A172 (cell line): ENCODE results near the gene CYP26B1. TPM values are rescaled to one million over a fixed set of nuclear protein-coding genes. Genes with fewer than 3 reads are reported as not detected.
A peak's percentile ranks its signal among the peaks of the same experiment; 100 is the strongest.

Source experiments
- DNase-seq: peaks from one replicate; pipeline ENCODE4 v3.0.0-alpha.2; 2015; ENCODE audit warnings: low spot score
- total RNA-seq: library from RNA; depleted of rRNA; stranded (reverse); fragments of >200 nt; shearing (Covaris generic); gene quantifications from 2 replicates; pipeline ENCODE4 v1.2.3, GENCODE V29; 2014

Gene CYP26B1
- total RNA-seq, 1 experiment from 2014 or later: 0.02 TPM

DNA sequence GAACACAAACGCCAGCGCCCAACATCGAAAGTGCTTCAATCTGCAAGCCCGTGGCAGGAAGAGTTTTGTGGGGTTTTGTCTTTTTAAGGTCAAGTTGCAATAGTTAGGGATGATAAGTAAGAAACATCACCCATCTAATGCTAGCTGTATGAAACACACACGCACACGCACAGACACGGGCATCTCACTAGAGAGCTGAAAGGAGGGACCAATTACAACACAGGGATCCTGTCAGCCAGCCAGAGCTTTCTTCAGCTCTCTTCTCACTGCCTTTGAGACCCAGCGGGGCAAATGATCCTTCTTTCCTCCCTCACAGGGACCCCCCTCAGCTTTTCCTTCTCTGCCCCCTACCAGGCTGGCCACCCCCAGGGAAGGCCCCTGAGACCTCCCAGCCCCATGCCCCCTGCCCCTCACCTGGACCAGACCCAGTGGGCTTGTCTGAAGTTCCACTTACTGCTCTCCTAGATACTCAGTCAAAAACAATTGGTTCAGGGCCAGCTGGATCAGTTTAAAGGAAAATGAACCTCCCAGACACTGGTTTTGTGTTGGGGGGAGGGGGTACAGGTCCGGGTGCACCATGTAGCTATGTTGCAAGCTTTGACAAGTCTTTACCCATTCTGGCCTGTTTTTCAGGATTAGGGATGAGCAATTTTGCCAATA is 17.9 kb downstream of the CYP26B1 start:
- DNase-seq: no peak

DNA sequence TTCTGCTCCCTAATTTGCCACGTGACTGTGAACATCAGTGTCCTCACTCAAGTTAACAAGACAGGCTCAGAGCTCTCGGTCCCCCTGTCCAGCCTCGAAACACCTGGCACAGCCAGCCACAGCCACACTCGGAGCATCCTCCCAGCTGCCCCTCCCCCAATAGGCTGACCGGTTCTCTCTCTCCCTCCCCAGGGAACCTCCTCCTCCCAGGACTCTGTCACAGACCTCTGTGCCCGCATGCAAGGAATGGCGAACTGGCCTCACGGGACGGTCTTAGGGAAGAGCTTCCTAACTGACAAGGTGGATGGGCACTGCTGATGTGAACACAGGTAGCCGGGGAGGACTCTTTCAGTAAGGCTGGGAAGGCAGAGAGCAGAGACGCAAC is 18.8 kb downstream of the CYP26B1 start:
- no peak for DNase-seq

DNA sequence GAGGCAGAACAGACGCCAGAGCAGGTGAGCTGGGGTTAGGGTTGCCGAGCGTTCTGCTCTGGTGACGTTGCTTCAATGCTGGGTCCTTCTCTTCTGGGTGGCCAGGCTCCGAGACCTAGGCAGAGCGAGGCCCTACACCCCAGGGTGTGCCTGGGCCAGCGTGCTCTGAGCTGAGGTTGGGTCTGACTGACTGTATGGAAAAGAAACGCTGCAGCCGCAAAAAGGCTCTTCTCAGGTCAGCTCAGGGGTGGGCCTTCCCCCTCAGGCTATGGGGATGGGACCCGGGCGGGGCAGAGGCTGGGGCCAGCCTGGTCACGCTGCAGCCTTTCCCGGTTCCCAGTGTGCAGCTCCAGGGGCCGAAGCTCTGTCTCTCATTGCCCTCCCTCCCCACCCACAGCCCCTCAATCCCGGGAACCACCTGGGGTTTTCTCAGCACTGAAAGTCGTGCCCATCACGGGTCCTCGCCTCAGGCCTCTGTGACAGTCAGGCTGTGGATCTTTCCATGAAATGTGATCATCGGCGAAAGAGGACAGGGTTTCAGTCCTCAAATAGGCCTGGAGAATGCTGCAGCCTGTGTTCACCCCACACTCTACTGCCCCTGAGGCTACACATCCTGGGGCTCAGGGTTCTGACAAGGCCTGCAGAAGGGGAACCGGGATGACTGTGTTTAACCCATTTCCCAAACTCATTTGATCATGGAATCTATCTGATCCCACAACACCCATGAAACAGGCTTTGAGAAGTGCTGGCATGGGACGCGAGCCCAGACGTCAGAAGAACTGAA is 19.4 kb downstream of the CYP26B1 start:
- DNase-seq: no peak

DNA sequence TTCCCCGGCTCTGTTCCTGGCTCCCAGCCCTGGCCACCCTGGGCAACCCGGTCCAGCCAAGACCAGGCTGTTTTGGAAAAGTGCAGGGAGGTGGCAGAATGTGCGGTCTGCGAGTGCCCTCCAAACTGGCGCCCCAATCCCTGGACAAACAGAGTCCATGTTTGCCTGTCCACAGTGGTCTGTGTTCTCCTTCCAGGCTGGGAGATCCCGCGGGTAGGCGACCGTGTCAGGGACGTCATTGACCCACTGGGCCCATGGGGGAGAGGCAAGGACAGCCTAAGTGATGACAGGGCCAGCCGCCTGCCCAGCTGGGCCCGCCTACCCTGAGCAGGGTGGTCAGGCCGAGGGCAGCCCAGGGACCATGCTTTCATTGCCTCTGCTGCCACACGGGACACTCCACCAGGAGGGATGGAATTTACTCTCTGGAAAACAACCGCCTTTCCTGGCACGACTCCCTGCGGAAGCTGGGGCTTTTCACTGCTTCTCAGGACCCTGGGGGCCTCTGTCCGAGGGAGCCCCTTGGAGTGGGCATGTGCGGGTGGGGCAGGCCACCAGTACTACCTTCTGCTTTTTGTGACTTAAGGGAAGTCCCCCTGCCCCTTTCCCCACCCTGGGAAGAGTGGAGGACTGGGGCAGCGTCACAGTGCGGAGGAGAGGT is 20.1 kb downstream of the CYP26B1 start:
- no peak for DNase-seq

DNA sequence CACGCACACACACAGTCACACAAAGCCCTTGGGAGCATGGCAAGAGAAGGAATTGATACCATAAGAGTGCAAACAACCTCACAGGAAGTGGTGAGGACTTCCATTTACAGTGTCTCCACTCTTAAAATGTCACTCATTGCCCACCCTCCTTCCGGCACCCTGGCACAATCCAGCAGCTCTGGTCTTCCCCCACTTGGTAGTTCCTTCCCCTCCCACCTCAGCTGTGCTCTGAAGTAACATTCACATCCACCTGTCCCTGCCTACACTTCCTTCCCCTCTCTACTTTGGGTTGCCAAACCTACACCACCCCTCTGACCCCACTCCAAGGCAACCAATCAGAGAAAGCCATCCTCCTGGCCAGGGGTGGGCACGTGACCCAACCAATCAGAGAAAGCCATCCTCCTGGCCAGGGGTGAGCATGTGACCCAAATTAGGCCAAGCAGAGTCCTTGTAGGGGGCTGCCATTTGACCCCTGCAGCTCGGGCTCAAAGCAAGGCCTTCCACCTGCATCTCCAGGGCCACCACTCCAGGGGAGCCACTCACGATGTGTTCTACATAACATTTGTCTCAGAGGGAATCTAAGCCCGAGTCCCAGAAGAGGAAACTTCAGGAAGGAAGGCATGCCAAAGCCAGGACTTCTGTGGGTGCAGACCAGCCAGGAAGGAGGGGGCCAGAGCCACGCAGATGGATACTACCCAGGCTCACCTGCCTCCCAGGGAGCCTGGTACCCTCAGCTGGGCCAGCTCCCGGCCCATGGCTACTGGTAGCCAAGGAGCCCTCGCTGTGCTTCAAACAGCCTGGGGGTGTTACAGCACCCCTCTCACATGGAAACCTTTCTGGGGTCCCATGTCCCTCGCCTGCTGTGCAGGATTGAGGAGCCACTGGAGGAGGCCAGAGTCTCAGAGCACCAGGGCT is 21.2 kb downstream of the CYP26B1 start:
- no peak for DNase-seq

DNA sequence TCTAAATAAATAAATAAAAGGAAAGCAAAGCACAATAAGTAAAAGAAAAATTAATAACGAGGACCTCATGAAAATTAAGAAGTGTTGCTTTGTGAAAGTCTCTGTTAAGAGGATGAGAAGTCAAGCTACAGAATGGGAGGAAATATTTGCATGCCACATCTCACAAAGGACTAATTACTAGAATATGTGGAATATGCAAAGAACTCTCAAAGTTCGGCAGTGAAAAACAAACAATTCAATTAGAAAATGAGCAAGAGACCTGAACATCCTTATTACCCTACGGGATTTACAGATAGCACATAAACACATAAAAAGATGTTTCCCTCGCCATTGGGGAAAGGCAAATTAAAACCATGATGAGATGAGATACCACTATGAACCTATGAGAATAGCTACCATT is 23.3 kb downstream of the CYP26B1 start:
- no peak for DNase-seq

DNA sequence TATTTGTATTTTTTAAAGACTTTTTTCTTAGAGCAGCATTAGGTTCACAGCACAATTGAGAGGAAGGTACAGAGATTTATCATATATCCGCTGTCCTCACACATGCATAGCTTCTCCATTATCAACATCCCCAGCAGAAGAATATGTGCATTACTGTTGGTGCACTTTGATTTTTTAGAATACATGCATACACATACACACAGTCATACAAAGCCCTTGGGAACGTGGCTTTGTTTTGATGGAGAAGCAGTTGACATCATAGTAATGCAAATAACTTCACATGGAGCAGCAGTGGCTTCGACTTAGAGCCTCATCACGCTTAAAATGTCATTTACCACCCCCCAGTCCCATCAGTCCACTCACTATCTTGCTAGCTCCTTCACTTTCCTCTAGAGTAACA is 26.5 kb downstream of the CYP26B1 start:
- no peak for DNase-seq

DNA sequence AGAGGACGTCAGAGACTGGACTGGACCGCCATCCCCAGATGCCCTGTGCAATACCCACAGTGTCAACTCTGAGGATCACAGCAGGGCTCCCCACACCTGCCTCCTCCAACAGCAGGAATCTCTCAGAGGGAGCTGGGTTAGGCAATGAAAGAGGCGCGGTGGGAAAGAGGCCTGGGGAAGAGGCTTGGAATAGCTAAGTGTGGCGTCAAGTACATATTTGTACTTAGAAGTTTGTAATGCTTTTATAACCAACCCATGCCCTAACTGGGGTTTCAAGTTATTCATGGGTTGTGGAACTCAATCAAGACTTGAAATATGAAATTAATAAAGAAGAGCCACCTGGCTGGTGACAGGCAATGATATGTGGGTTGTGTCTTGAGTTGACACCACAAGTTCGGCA is 28.7 kb downstream of the CYP26B1 start:
- no peak for DNase-seq

DNA sequence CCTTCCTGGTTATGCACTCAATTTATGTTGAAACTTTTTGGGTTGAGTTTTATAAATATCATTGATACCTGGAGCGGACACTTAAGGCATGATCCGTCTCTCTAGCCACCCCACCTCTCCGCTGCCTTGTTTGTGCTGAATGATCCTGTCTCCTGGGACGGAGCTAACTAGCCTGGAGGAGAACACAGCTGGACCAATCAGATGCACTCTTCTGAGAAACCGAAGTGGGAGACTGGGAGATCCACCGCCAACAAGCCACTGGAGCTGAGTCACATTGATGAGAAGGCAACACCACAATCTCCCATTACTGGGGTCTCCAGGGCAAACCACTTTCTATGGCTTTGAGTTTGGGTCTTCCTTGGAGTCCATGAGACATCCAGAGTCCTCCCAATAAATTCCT is 29.3 kb downstream of the CYP26B1 start:
- DNase-seq: no peak

DNA sequence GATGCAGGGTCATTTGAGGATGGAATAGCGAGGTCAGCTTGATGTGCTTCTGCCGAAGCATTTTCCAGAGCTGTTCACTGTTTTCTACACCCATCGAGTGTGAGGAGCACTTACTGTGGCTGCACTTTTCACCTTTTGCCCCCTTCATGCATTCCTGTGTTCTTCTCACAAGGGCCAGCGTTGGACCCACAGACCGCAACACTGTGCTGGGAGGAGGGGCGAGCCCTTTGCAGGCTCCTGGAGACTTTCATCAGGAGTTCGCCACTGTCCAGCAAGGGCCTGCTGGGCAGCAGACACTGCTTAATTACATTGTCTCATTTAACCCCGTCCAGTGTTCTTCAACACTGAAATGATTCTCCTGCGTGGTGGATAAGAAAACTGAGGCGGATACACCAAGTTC is 29.9 kb downstream of the CYP26B1 start:
- DNase-seq: no peak

DNA sequence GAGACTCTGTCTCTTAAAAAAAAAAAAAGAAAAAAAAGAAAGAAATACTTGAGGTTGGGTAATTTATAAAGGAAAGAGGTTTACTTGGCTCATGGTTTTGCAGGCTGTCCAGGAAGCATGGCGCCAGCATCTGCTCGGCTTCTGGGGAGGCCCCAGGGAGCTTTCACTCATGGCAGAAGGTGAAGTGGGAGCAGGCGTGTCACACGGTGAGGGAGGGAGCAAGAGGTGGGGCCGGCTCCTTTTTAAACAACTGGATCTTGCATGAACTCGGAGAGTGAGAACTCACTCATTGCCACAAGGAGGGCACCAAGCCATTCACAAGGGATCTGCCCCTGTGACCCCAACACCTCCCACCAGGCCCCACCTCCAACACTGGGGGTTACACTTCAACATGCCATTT is 30.6 kb downstream of the CYP26B1 start:
- DNase-seq: no peak

DNA sequence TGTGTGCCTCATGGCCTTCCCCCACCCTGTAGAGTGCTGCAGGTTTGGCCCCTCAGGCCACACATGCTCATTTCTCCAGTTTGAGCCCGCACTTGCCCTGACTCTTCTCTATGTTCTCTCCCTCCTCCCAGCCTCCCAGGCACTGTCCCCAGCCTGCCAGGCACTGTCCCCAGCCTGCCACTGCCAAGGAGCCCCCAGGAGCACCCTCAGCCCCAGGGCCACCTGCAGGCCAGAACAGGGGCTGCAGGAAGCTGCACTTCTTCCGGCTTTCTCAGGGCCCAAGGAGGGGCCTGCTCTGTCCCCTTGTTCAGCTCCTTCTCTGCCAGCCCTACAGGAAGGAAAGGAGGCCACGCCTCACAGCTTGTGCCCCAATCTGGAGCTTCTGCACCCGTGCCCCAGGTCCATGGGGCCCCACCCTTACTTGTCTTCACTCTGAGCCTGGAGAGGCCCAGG is 31.6 kb downstream of the CYP26B1 start:
- peak; percentile 78 for DNase-seq

DNA sequence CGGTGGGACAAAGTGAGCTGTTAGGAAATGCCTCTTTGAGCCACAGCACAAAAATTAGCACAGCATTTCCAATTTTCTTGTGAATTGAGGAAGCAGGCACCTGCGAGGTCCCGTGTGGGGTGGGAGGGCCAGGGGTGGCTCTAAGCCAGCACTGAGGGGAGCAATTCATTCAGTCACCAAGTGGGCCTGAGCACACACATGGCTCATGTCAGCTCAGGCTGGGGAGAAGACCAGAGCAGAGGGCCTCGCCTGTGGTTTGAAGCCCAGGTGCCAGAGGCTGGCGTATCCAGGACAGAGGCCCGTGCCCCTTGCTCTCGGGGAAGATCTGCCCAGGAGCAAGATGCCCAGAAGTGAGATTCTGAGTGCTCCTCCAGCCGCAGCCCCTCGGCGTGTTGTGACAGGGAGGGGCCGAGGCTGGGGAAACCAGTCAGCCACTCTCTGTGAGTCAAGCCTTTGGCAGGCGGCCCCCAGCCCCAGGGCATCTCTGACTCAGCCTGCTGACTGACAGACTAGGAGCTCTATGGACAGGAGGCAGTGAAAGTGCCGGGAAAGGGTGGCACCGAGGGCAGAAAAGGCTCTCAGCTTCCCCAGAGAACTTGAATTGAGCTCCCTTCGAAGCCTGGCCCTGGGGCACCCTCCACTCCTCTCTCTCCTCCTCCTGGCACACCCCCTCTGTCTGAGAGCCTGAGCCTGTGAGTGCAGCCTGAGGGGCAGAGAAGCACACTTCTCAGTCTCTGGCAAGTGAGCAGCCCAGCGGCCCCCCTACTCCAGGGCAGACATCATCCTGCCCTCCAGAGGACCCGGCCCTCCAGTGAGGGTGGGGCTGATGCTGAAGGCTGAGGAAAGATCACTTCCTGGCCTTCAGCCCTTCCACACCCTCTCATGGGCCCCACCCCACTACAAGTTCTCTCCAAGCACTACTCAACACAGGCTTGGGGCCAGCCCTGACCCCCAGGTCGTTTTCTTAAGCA is 32.3 kb downstream of the CYP26B1 start:
- peak; percentile 99 for DNase-seq

DNA sequence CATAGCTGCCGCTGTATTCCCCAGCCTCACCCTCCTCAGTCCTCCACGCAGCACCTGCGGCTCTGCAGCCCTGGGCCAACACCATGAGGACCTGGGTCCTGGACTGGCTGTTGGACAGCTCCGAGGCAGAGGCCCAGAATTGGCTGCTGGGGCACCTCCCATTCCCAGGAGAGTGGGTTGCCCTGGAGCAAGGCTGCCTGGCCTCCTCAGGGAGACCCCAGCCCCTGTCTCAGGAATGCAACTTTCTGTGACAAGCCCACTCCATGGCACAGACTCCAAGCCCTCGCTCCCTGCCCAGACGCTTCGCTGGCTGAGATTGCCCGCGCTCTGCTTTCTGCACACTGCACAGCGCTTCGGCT is 33.0 kb downstream of the CYP26B1 start:
- DNase-seq: no peak

DNA sequence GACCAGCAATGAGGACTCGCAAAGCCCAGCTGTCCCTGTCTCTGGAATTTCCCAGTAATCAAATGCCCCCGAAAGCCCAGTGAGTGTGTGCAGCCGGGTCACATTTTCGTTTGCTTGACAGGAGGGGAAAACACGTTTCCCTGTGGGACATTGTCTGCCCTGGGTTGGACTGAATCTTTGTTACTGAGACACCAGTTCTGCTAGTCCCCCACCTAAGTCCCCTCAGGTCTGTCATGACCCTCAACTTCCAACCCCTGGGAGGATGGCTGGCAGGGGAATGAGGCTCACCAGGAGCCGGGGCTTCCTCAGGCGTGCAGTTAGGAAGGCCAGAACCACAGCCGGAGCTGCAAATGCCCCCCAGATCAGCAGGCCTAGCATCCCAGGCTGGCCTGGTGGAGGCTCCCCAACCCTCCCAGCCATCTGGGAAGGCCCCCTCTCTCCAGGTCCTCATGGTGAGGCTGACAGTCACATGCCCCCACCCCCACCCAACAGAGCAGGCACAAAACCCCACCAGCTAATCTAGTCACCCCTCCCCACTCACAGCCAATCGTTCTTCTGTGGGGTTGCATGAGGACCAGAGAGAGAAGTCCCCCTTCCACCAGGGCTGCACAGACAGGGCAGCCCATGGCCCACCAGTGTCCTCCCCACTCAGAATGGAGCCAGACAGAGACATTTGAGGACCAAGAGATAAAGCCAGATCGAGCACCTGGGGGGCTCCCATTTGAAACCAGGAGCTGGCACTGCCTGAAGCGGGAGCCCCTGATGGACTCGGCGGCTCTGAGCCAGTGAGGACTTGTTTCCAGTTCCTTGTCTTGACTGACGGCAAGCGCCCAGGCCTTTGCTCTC is 33.6 kb downstream of the CYP26B1 start:
- DNase-seq: no peak

DNA sequence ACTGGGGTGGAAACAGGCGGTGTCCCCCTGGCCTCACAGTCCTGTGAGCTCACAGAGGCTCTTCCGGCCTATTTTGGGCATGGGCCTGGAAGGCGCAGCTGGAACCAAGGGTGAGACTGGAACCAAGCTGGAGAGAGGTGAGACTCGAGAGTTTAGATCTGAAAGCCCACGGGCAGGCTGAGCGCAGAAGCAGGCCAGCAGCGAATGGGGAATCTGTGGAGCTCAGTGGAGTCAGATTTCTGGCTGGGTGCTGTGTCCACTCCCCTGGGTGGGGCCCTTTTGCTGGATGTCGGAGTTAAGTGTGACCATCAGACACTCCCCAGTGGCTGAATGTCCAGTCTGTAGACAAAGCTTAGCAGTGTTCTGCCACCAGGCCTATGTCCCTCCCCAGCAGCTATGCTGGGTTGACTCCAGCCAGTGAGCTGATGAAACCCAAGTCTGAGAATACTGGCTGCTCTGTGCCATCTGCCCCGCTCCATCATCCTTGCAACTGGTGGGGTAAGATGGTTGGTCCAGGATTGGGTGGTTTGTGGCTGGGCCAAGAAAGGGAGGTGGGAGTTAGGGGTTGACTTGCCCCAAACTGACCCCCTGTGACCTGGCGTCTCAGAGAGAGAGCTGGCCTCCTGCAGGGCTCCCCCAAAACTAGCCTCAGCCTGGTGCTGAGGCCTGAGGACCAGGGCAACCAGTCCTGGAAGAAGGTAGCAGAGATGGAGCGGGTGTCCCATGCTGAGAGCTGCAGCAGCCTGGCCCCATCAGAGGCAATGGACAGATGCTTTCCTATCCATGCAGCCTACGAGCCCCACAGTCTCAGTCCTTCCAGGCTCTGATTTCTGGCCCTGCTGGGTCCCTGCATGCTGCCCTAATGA is 34.4 kb downstream of the CYP26B1 start:
- peak; percentile 8 for DNase-seq

DNA sequence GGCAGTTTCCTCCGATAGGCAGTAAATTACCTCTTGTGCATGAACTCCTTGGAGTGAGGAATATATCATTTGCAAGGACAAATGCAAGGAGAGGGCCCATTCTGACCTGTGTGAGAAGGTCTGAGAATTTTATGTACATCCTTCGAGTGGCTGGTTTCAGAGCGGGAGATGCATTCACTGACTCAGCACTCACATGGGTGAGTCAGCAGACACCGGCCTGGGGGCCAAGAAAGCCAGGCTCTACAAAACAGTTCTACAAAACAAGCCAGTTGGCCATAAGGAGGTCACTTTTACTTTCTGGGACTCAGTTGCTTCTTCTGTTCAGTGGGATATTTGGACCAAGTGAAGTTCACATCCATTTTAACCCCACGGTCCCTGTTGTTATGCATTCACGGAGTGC is 35.3 kb downstream of the CYP26B1 start:
- peak; percentile 67 for DNase-seq

DNA sequence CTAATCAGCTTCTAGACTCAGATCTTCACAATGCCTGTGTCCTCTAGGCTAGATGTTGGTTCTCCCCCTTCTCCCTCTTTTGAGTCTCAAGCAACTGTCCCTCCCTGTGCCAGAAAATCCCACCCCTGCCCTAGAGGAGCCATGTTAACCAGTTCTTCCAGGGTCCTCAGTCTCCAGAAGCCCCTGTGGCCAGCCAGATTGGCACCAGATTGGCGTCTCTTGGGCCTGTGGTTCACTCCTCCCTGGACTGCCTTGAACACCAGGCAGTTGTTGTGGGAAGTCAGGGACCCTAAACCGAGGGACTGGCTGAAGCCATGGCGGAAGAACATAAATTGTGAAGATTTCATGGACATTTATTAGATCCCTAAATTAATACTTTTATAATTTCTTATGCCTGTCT is 36.6 kb downstream of the CYP26B1 start:
- DNase-seq: no peak

DNA sequence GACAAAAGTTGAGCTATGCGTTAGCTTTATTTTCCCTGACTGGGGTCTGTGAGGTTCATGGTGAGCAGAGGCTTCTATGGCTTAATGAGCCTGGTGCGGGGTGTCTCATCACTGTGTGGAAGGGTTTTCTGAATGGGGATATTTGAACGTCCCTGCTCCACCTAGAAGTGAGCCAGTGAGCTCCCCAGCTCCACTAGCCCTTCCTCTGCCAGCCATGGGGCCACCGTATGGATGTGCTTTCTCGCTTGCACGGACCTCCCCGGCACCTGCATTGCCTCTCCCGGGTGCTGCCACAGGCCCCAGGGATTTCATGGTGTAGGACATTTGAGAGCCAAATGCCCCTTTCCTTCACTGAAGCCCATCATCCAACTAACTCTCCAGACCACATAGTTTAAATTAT is 37.8 kb downstream of the CYP26B1 start:
- no peak for DNase-seq
